GM21390 (cell line): ENCODE results near the gene UQCR10.
"Not testable (repeated sequence)": the region's sequence is repeated elsewhere in the genome, so short reads cannot be mapped to it uniquely, and the experiment has no call there.

Experiments
- ATAC-seq: cut with Tn5 transposase; IDR thresholded peaks from one replicate; pipeline ENCODE4 v1.9.1; 2021; ENCODE audit not compliant: unreplicated experiment

Gene UQCR10

GRCh38 chr22:29737251-29738117 lies 29.7 kb upstream of the UQCR10 start:
- ATAC-seq = no peak

DNA sequence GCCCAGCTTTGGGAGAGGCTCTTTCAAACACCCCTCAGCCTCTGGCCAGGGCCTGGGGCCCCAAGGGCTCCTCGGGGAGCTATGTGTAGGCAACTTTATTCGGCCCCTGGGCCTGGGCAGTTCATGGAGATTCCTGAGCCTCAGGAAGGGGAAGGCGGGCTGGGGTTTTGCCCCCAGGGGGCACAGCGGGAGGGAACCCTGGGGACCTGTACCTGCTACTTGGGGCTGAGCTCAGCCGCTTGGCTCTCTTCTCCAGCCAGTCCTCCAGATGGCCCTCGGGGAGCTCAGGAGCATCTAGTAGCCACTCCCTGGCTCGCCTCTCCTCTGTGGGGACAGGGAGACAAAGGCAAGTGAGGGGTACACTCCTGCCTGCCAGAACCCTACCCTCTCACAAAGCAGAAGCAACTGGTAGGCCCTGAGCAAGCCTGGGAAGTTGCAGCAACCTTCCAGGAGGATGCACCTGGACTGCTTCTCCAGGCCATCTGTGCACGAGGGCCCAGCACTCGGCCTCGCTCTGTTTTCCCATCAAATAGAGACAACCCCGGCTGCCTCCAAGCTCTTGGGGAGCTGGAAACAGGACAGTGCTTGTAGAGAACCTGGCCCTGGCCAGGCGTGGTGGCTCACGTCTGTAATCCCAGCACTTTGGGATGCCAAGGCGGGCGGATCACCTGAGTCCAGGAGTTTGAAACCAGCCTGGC lies 28.9 kb upstream of the UQCR10 start:
- no peak for ATAC-seq

DNA sequence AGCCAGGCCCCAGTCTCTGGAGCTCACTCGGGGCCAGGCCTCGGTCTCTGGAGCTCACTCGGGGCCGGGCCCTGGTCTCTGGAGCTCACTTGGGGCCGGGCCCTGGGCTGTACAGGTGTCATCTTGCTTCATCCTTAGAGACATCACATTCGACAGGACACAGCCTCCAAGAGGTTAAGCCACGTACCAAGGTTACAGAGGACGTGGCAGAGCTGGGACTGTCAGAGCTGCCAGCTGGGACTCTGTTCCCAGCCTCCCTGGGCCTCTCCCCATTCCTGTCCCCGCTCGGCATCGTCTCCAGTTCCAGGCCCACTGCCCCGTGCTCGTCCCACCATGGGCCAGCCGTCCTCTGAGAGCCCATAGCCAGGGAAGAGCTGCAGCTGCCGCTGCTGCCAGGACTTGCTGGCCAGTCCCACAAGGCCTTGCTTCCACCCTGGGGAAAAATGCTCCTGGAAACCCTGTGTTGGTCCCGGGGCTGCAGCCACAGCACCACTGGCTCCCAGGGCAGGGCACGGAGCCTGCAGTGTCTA lies 27.8 kb upstream of the UQCR10 start:
- no peak for ATAC-seq

DNA sequence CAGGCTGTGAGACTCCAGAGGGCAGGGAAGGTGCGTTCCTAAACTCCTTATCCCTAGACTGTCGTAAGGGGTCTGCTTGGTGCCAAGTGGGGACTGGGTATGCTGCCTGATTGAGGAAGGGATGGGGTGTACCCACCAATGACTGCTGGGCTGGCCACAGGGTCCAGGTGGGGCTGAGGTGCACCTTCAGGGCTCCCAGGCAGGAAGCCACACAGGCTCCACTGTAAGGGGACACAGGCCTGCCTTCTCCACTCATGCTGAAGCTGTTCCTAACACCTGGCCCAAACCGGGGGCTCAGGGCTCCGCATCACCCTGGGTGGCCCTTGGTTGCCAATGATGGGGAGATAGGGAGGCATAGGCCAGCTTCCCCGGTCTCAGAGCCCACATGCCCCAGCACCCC lies 27.0 kb upstream of the UQCR10 start:
- ATAC-seq = no peak

- ATAC-seq = no peak
Observed at GRCh38 chr22:29741926-29742325, 25.2 kb upstream of the UQCR10 start.

GRCh38 chr22:29742326-29742725 lies 24.8 kb upstream of the UQCR10 start:
- no peak for ATAC-seq

DNA sequence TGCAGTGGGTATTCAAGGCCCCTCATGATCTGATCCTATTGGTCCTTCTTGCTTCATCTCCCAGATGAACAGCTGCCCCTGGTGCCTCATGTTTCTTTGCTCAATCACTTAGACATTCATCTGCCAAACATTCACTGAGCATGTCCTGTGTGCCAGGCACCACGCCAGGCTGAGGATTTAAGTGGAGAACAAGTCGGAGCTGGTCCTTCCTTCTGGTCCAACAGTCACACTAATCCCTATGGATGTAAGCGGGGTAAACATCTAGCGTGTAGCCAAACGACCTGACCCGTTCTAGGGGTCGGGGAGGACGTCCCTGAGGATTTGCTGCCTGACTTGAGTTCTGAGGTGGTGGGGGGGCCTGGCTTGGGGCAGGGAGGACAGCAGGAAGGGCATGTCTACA lies 22.3 kb upstream of the UQCR10 start:
- ATAC-seq = no peak

GRCh38 chr22:29747832-29748231 lies 19.3 kb upstream of the UQCR10 start:
- ATAC-seq = no peak

DNA sequence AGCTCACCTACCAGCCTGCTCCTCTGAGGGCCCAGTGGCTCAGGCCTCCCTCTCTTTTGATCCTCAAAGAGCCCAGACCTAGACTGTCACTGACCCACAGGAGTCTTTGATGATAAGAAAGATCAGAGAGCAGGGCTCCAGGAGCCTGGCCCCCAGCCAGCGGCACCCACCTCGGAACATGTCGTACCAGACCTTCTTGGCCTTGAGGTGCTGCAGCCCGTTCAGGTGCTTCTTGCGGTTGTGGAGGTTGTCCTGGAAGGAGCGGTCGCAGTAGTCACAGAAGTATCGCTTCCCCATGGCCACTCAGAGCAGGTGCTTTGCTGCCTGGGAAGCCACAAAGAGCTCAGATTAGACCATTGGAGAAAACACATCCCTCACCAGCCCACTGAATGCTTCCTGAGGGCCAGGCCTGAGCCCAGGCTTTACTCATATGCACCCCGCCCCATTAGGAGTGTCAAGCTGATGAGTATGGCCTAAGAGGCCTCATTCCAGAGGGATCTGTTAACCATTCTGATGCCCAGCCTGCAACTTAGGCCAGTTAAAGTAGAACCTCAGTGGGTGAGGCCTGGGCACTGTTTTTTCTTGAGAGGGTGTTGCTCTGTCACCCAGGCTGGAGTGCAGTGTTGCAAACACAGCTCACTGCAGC lies 18.8 kb upstream of the UQCR10 start:
- ATAC-seq = no peak

DNA sequence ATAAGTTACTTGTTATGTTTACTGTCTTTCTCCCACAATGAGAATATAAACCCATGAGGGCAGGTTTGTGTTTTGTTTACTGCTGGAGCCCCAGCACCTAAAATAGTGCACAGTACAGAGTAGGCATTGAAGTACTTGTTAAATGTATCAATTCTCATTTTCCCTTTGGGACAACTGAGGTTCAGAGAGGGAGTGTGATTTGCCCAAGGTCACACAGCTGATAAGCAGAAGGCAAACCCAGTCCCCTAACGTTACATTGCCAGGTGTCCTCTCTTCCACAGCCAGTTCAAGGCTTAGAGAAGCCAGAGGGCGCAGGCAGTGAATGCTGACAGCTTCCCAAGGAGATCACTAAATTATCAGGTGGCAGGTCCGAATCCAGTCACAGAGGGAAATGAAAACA lies 17.1 kb upstream of the UQCR10 start:
- ATAC-seq = no peak

GRCh38 chr22:29750559-29751538 lies 16.3 kb upstream of the UQCR10 start:
- ATAC-seq = no peak

GRCh38 chr22:29751669-29752068 lies 15.5 kb upstream of the UQCR10 start:
- ATAC-seq = no peak

- ATAC-seq = no peak
Observed at GRCh38 chr22:29753808-29754657, 13.1 kb upstream of the UQCR10 start.

GRCh38 chr22:29754658-29755395 lies 12.3 kb upstream of the UQCR10 start:
- ATAC-seq = not testable (repeated sequence)

DNA sequence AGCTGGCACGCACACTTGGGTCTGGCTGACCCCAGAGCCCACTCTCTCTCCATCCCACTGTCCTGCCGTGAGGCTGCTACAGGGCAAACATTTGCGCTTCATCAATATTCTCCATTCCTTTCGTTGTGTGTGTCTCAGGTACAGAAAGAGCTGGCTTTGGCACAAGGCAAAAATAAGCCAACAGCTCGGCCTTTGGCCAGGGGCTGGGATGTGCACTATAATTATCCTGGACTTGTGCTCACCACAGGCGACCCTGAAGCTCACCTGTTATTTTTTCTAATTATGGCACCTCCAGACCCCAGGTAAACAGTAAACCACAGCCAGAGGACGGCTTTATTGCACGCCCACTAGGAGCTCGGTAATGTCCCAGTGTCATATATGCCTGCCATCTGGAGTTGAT lies 11.3 kb upstream of the UQCR10 start:
- no peak for ATAC-seq

GRCh38 chr22:29756341-29756740 lies 10.8 kb upstream of the UQCR10 start:
- ATAC-seq = no peak

DNA sequence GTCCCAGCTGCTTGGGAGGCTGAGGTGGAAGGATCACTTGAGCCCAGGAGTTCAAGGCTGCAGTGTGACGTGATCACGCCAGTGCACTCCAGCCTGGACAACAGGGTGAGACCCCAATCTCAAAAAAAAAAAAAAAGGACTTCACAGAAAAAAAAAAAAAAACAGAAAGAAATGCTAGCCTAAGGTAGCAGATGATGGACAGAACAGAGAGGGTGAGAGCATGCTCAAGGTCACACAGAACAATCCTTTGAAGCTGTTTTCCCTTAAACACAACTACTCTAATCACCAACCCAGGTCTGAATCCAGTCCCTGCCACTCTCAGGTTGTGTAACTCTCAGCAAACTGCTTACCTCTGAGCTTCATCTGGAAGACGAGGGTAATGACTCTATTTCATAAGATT lies 10.1 kb upstream of the UQCR10 start:
- no peak for ATAC-seq

- ATAC-seq = no peak
Observed at GRCh38 chr22:29758068-29758622, 9.0 kb upstream of the UQCR10 start.

DNA sequence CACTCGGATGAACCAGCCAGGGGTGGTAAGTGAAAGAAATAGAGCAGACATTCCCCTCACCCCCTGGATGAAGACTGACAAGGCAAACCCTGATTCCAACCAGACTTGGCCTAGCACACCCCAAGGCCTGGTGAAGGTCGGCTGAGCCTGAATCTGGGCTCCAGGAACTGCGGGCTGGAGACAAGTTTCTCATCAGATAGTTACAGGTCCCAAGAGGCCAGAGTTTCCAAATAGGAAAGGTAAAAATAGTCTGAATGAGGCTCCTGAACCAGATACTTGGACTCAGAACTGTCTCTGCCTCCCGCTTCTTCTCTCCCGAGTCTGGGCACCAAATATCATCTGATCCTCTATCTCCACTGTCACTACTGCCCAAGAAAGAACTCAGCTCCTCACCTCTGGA lies 8.2 kb upstream of the UQCR10 start:
- ATAC-seq = no peak
